Pancreas (tissue), 10 donors: Measurements from ENCODE around the gene NRP1. TPM values are rescaled to one million over a fixed set of nuclear protein-coding genes. Genes with fewer than 3 reads are reported as not detected.

Experiments
- ATAC-seq, 4 donors: fragments of 200-7000 bp; cut with Tn5 transposase; one replicate each; pipeline versions ENCODE4 v1.8.0 to v1.9.1; 2020; ENCODE audit warnings: mild to moderate bottlenecking in 4 of 4, moderate library complexity in 4 of 4
- DNase-seq, 6 donors: peaks; one replicate each; pipeline ENCODE4 v3.0.0-alpha.2; 2020
- FAIRE-seq: peaks from 2 replicates; lab custom pipeline; 2012; peaks lifted over from hg19 to GRCh38; lab: Jason Lieb, UNC
- H3K27ac ChIP-seq, 4 donors: fragments of 200-600 bp; sonication (generic); 1 replicate in 3 of 4; 2 replicates in 1 of 4; pipeline versions ENCODE4 v1.5.0 to v1.8.0; 2020
- H3K27me3 ChIP-seq, 4 donors: fragments of 200-600 bp; one replicate each; pipeline ENCODE4 v1.8.0; 2021
- H3K36me3 ChIP-seq, 3 donors: fragments of 200-600 bp; sonication (generic) in 1 of 3; one replicate each; pipeline versions ENCODE4 v1.5.0 to v1.8.0; 2020 to 2021
- H3K4me1 ChIP-seq, 3 donors: fragments of 200-600 bp; one replicate each; pipeline ENCODE4 v1.8.0; 2021
- H3K4me3 ChIP-seq, 4 donors: fragments of 200-600 bp; sonication (generic) in 2 of 4; one replicate each; pipeline versions ENCODE4 v1.5.0 to v1.8.0; 2020 to 2021
- H3K9me3 ChIP-seq, 4 donors: fragments of 200-600 bp; one replicate each; pipeline ENCODE4 v1.8.0; 2021
- CTCF ChIP-seq, 4 donors: fragments of 200-600 bp; sonication (generic) in 3 of 4; IDR thresholded peaks; one replicate each; pipeline versions ENCODE4 v1.5.0 to v1.8.0; 2021; ENCODE audit warnings: antibody characterized with exemption in 4 of 4
- WGBS, 2 donors: extraction: QIAGEN DNeasy Blood & Tissue Kit; methylation state at CpG; one replicate each; pipeline ENCODE4 v1.1.7; 2013; 5-methylcytosine and 5-hydroxymethylcytosine counted together
- intact Hi-C, 3 donors: fragments of 100-400 bp; cut with DNase I; formaldehyde crosslinking; loops; one replicate each; pipeline versions ENCODE4 v1.11.1 to v1.14.2; 2022
- polyA plus RNA-seq, 2 donors: library from polyadenylated mRNA; stranded (reverse); fragments of 200-250 nt; gene quantifications; one replicate each; pipeline ENCODE4 v1.2.3, GENCODE V29; 2013
- total RNA-seq, 6 donors: library from RNA; stranded (reverse); fragmentation: NEBNext Ultra II Directional in 4 of 6; extraction: Animal tissue kit (Norgen Biotek cat#: 25700) in 4 of 6; gene quantifications; one replicate each; pipeline versions ENCODE4 v1.2.1 to v1.2.4, GENCODE V29; 2021 to 2023
- donor health status: healthy with polysubstance abuse.
- donor health status: DM: no; HTN: no; CAD: no; lungs with moderate emphysema.
- donor health status: DM: no; HTN: no; CAD: no.
- donor health status: control.
- donor health status: control.
- donor health status: Bipolar disorder and iron deficiency.
- donor health status: DM: yes; HTN: yes; CAD: no.
- donor health status: DM: no; HTN: no; CAD: no.
- donor health status: DM: no; HTN: no; CAD: no.
- donor health status: DM: yes; HTN: yes; CAD: no.

NRP1 gene
- total and polyA plus RNA-seq, 8 donors = 12.0 to 56.4 (median 28.4) TPM

GRCh38 chr10:33176688-33177087 lies 157.8 kb downstream of the NRP1 start:
- no peak for FAIRE-seq
- intact Hi-C loops = no loop called here
- Histone ChIP-seq H3K36me3 (peaks cover 0 to 11% (median 0%) of the 10 kb centered on the region in 3 donors), H3K27ac (no peak overlapping the region), H3K27me3 (no peaks in the 10 kb centered on the region), H3K4me1 (no peaks in the 10 kb centered on the region), H3K9me3 (no peaks in the 10 kb centered on the region), H3K4me3 (no peak overlapping the region)
- 88 to 91% methylated on average over 2 of the region's 2 CpGs for WGBS, 2 donors
- DNase-seq = no peak
- no peak for TF ChIP-seq CTCF (IDR thresholded peaks at IDR 0.05)
- ATAC-seq = no peak

GRCh38 chr10:33174674-33175434 lies 159.6 kb downstream of the NRP1 start:
- DNase-seq (no peak), ATAC-seq (no peak), FAIRE-seq (no peak)
- Histone ChIP-seq H3K4me1 (no peaks in the 10 kb centered on the region), H3K4me3 (no peak overlapping the region), H3K9me3 (no peaks in the 10 kb centered on the region), H3K36me3 (peaks cover 0 to 10% (median 0%) of the 10 kb centered on the region in 3 donors), H3K27ac (no peak overlapping the region), H3K27me3 (no peaks in the 10 kb centered on the region)
- no peak for TF ChIP-seq CTCF (IDR thresholded peaks at IDR 0.05)
- WGBS, 2 donors = 74 to 87% methylated on average over 5 of the region's 5 CpGs
- intact Hi-C loops = no loop called here

GRCh38 chr10:33165911-33166310 lies 168.6 kb downstream of the NRP1 start:
- Histone ChIP-seq H3K4me3 (no peak overlapping the region), H3K4me1 (no peaks in the 10 kb centered on the region), H3K9me3 (no peaks in the 10 kb centered on the region), H3K36me3 (no peaks in the 10 kb centered on the region), H3K27me3 (no peaks in the 10 kb centered on the region), H3K27ac (no peak overlapping the region)
- no peak for ATAC-seq
- FAIRE-seq = no peak
- intact Hi-C loops = no loop called here
- TF ChIP-seq CTCF (IDR thresholded peaks at IDR 0.05) = no peak
- 53 to 78% methylated on average over 3 of the region's 3 CpGs for WGBS, 2 donors
- DNase-seq = no peak

GRCh38 chr10:33164060-33164709 lies 170.3 kb downstream of the NRP1 start:
- ATAC-seq = peak in 1 of 4 donors; percentile 42
- H3K4me1 ChIP-seq = no peaks in the 10 kb centered on the region
- no peak for TF ChIP-seq CTCF (IDR thresholded peaks at IDR 0.05)
- no peaks in the 10 kb centered on the region for H3K36me3 ChIP-seq
- intact Hi-C loops = no loop called here
- no peaks in the 10 kb centered on the region for H3K9me3 ChIP-seq
- H3K27me3 ChIP-seq = no peaks in the 10 kb centered on the region
- DNase-seq = no peak
- 47 to 61% methylated on average over 9 of the region's 9 CpGs for WGBS, 2 donors
- no peak overlapping the region for H3K4me3 ChIP-seq
- no peak for FAIRE-seq
- H3K27ac ChIP-seq = no peak overlapping the region

- no peaks in the 10 kb centered on the region for H3K9me3 ChIP-seq
- TF ChIP-seq CTCF (IDR thresholded peaks at IDR 0.05) = no peak
- H3K36me3 ChIP-seq = no peaks in the 10 kb centered on the region
- WGBS, 2 donors = 61 to 79% methylated on average over 3 of the region's 3 CpGs
- ATAC-seq (no peak), FAIRE-seq (no peak), DNase-seq (no peak)
- H3K27me3 ChIP-seq = no peaks in the 10 kb centered on the region
- intact Hi-C loops = no loop called here
- H3K27ac ChIP-seq = no peak overlapping the region
- H3K4me1 ChIP-seq = peaks cover 0 to under 1% (median 0%) of the 10 kb centered on the region in 3 donors
- H3K4me3 ChIP-seq = no peak overlapping the region
Measured at GRCh38 chr10:33162248-33162575, 172.3 kb downstream of the NRP1 start.
